IMR-90 (cell line): Measurements from ENCODE around the gene ITGA3. TPM values are rescaled to one million over a fixed set of nuclear protein-coding genes. Genes with fewer than 3 reads are reported as not detected.

Source experiments
- ATAC-seq: fragments of 200-7000 bp; cut with Tn5 transposase; 2 replicates; pipeline ENCODE4 v1.9.1; 2020; ENCODE audit warnings: low read depth, mild to moderate bottlenecking, moderate library complexity
- BruUV-seq: library from RNA; stranded (reverse); fragments of 400-500 nt; replicated peaks from 2 replicates; lab custom pipeline; 2021; lab: Mats Ljungman, UMichigan
- CTCF ChIA-PET: fragments of 300-600 bp; formaldehyde crosslinking; extraction: SDS; loops from one replicate; lab custom pipeline; 2021; ENCODE audit warnings: antibody characterized with exemption; lab: Yijun Ruan, JAX
- POLR2A ChIA-PET: fragments of 300-600 bp; sonication (Branson Sonifier 250); formaldehyde crosslinking; loops from one replicate; lab custom pipeline; 2022; ENCODE audit warnings: antibody characterized with exemption; ENCODE audit not compliant: unreplicated experiment; lab: Charles Lee
- DNase-seq: peaks from one replicate; pipeline ENCODE4 v3.0.0; 2013
- H2AFZ ChIP-seq: replicated peaks from 2 replicates; pipeline ENCODE3; 2013; ENCODE audit warnings: low read length, mild to moderate bottlenecking; ENCODE audit not compliant: poor library complexity
- H2AK5ac ChIP-seq: 2 replicates; pipeline ENCODE4 v1.6.1; 2013; ENCODE audit warnings: low read depth, low read length, inconsistent platforms
- H2AK9ac ChIP-seq: replicated peaks from 2 replicates; pipeline ENCODE3; 2013; ENCODE audit warnings: mild to moderate bottlenecking, low read depth, low read length, moderate library complexity; ENCODE audit not compliant: poor library complexity
- H2BK120ac ChIP-seq: 2 replicates; pipeline ENCODE4 v1.6.1; 2013; ENCODE audit warnings: low read depth, low read length, inconsistent platforms
- H2BK15ac ChIP-seq: 3 replicates; pipeline ENCODE4 v1.6.1; 2013; ENCODE audit warnings: low read depth, low read length, inconsistent platforms
- H2BK20ac ChIP-seq: 2 replicates; pipeline ENCODE4 v1.6.1; 2013; ENCODE audit warnings: low read depth, mild to moderate bottlenecking, inconsistent platforms, low read length, moderate library complexity
- H2BK5ac ChIP-seq: 2 replicates; pipeline ENCODE4 v1.6.1; 2013; ENCODE audit warnings: mild to moderate bottlenecking, low read depth, low read length, inconsistent platforms; ENCODE audit not compliant: poor library complexity, severe bottlenecking
- H3K14ac ChIP-seq: replicated peaks from 2 replicates; pipeline ENCODE4 v1.6.1; 2013; ENCODE audit warnings: low read depth, low read length, inconsistent platforms
- H3K18ac ChIP-seq: 2 replicates; pipeline ENCODE4 v1.6.1; 2013; ENCODE audit warnings: low read depth, low read length, control low read depth
- H3K23ac ChIP-seq: 2 replicates; pipeline ENCODE4 v1.6.1; 2013; ENCODE audit warnings: low read depth, low read length, inconsistent platforms
- H3K27ac ChIP-seq: 2 replicates; pipeline ENCODE4 v1.5.1; 2013; ENCODE audit warnings: mild to moderate bottlenecking, control low read depth, low read length; ENCODE audit not compliant: insufficient read depth
- H3K27me3 ChIP-seq: 2 replicates; pipeline ENCODE4 v1.6.1; 2013; ENCODE audit warnings: low read length; ENCODE audit not compliant: control insufficient read depth, insufficient read depth
- H3K36me3 ChIP-seq: 2 replicates; pipeline ENCODE4 v1.6.1; 2013; ENCODE audit warnings: low read length, mixed read lengths; ENCODE audit not compliant: control insufficient read depth, insufficient read depth
- H3K4ac ChIP-seq: 2 replicates; pipeline ENCODE4 v1.6.1; 2013; ENCODE audit warnings: low read depth, low read length, inconsistent platforms
- H3K4me1 ChIP-seq: 2 replicates; pipeline ENCODE4 v1.6.1; 2013; ENCODE audit warnings: low read length, mixed read lengths; ENCODE audit not compliant: control insufficient read depth, insufficient read depth
- H3K4me2 ChIP-seq: 2 replicates; pipeline ENCODE4 v1.6.1; 2013; ENCODE audit warnings: low read depth, mild to moderate bottlenecking, control low read depth, low read length, moderate library complexity
- H3K4me3 ChIP-seq: 2 replicates; pipeline ENCODE4 v1.5.1; 2013; ENCODE audit warnings: low read depth, mild to moderate bottlenecking, control low read depth, low read length, moderate library complexity; ENCODE audit not compliant: insufficient read depth
- H3K56ac ChIP-seq: 2 replicates; pipeline ENCODE4 v1.6.1; 2013; ENCODE audit warnings: low read length, inconsistent platforms; ENCODE audit not compliant: insufficient read depth; ENCODE audit errors: extremely low read depth
- H3K79me1 ChIP-seq, 2 experiments: 2 replicates each; pipeline ENCODE4 v1.6.1; 2013; ENCODE audit warnings: low read length in 2 of 2, inconsistent platforms in 1 of 2, low read depth in 1 of 2
- H3K9ac ChIP-seq: 2 replicates; pipeline ENCODE4 v1.6.1; 2013; ENCODE audit warnings: low read depth, low read length, control low read depth
- H3K9me1 ChIP-seq: 2 replicates; pipeline ENCODE4 v1.6.1; 2013; ENCODE audit warnings: low read length, inconsistent platforms; ENCODE audit not compliant: insufficient read depth
- H3K9me3 ChIP-seq: 2 replicates; pipeline ENCODE4 v1.6.1; 2013; ENCODE audit warnings: low read length; ENCODE audit not compliant: control insufficient read depth, insufficient read depth
- H4K20me1 ChIP-seq: 2 replicates; pipeline ENCODE4 v1.6.1; 2013; ENCODE audit warnings: low read length, inconsistent platforms; ENCODE audit not compliant: insufficient read depth
- H4K5ac ChIP-seq: 2 replicates; pipeline ENCODE4 v1.6.1; 2013; ENCODE audit warnings: mild to moderate bottlenecking, low read depth, low read length, control low read depth
- H4K8ac ChIP-seq, 2 experiments: 2 replicates each; pipeline ENCODE4 v1.6.1; 2013; ENCODE audit warnings: low read depth in 2 of 2, low read length in 2 of 2, control low read depth in 1 of 2, inconsistent platforms in 1 of 2
- H4K91ac ChIP-seq: 2 replicates; pipeline ENCODE4 v1.6.1; 2013; ENCODE audit warnings: low read depth, low read length, inconsistent platforms; ENCODE audit not compliant: insufficient read depth
- BHLHE40 ChIP-seq: fragments of 150-350 bp; IDR thresholded peaks from 2 replicates; pipeline ENCODE4 v1.6.1; 2016; ENCODE audit warnings: mild to moderate bottlenecking, low read depth, low read length
- CEBPB ChIP-seq: IDR thresholded peaks from 2 replicates; pipeline ENCODE4 v1.6.1; 2012; ENCODE audit warnings: low read depth, low read length, improper control_type of control experiment
- CHD1 ChIP-seq: IDR thresholded peaks from 2 replicates; pipeline ENCODE4 v1.6.1; 2012; ENCODE audit warnings: low read depth, low read length, improper control_type of control experiment
- CTCF ChIP-seq: conservative IDR thresholded peaks from 2 replicates; pipeline ENCODE4 v1.5.1; 2012; ENCODE audit warnings: mild to moderate bottlenecking, low read depth, low read length, improper control_type of control experiment
- FOS ChIP-seq: fragments of 150-350 bp; IDR thresholded peaks from 2 replicates; pipeline ENCODE4 v1.6.1; 2016; ENCODE audit warnings: low read depth, low read length
- MAFK ChIP-seq: IDR thresholded peaks from 2 replicates; pipeline ENCODE4 v1.6.1; 2012; ENCODE audit warnings: low read depth, low read length, improper control_type of control experiment
- MAZ ChIP-seq: IDR thresholded peaks from 2 replicates; pipeline ENCODE4 v1.6.1; 2012; ENCODE audit warnings: low read depth, mild to moderate bottlenecking, low read length, improper control_type of control experiment, moderate library complexity, borderline replicate concordance
- MXI1 ChIP-seq: IDR thresholded peaks from 2 replicates; pipeline ENCODE4 v1.6.1; 2012; ENCODE audit warnings: low read depth, mild to moderate bottlenecking, low read length, moderate library complexity, borderline replicate concordance
- NFE2L2 ChIP-seq: fragments of 150-350 bp; IDR thresholded peaks from 2 replicates; pipeline ENCODE4 v1.6.1; 2016; ENCODE audit warnings: low read depth, mild to moderate bottlenecking, low read length
- POLR2A ChIP-seq: IDR thresholded peaks from 2 replicates; pipeline ENCODE4 v1.6.1; 2012; ENCODE audit warnings: mild to moderate bottlenecking, low read depth, low read length
- RAD21 ChIP-seq: IDR thresholded peaks from 2 replicates; pipeline ENCODE4 v1.6.1; 2012; ENCODE audit warnings: low read length, improper control_type of control experiment
- RCOR1 ChIP-seq: IDR thresholded peaks from 2 replicates; pipeline ENCODE4 v1.6.1; 2012; ENCODE audit warnings: mild to moderate bottlenecking, low read length, improper control_type of control experiment; ENCODE audit not compliant: insufficient replicate concordance
- RFX5 ChIP-seq: IDR thresholded peaks from 2 replicates; pipeline ENCODE4 v1.8.0; 2012; ENCODE audit warnings: low read depth, mild to moderate bottlenecking, low read length, moderate library complexity
- SMC3 ChIP-seq: fragments of 150-350 bp; IDR thresholded peaks from 2 replicates; pipeline ENCODE4 v1.6.1; 2016; ENCODE audit warnings: low read depth, mild to moderate bottlenecking, antibody characterized with exemption, low read length, moderate library complexity
- WGBS, 2 experiments: methylation state at CpG; one replicate each; pipeline versions ENCODE4 v1.1.5 to v1.1.7; 2013; ENCODE audit warnings: missing lambda C conversion rate in 2 of 2; ENCODE audit not compliant: insufficient read length in 1 of 2; ENCODE audit errors: extremely low coverage in 2 of 2; 5-methylcytosine and 5-hydroxymethylcytosine counted together
- dilution Hi-C: fragments of 300-500 bp; cut with HindIII; formaldehyde crosslinking; loops from one replicate; pipeline ENCODE4 v1.14.3; 2018; ENCODE audit warnings: low sequenced_read_pairs; ENCODE audit not compliant: unreplicated experiment
- in situ Hi-C: fragments of 300-500 bp; cut with MboI; formaldehyde crosslinking; loops from 3 replicates; pipeline ENCODE4 v1.14.3; 2019; ENCODE audit warnings: low sequenced_read_pairs, inconsistent platforms, mixed read lengths
- intact Hi-C: fragments of 100-400 bp; cut with micrococcal nuclease; formaldehyde crosslinking; loops from 2 replicates; pipeline ENCODE4 v1.10.0; 2022
- polyA plus RNA-seq, 3 experiments: library from polyadenylated mRNA; depleted of rRNA; stranded (reverse); fragments of >200 nt; gene quantifications; 2 replicates each; pipeline ENCODE4 v1.2.3, GENCODE V29; 2012; ENCODE audit warnings: low replicate concordance in 1 of 3
- total RNA-seq: library from RNA; depleted of rRNA; stranded (reverse); fragments of >200 nt; gene quantifications from 2 replicates; pipeline ENCODE4 v1.2.3, GENCODE V29; 2012
- TF ChIP-seq, protein P1 (sequence below): fragments of 150-350 bp; IDR thresholded peaks from 2 replicates; pipeline ENCODE4 v1.6.1; 2017; ENCODE audit warnings: mild to moderate bottlenecking, antibody characterized with exemption, low read length, low read depth

The ITGA3 gene
- total and polyA plus RNA-seq, 2 of the 4 experiments (the other 2 are of a cell fraction), result 78.0 to 202 TPM

GRCh38 chr17:50130559-50131305 is 74.8 kb downstream of the ITGA3 start:
- WGBS, 2 experiments, result 42% methylated on average over 4 of the region's 19 CpGs; no CpG with 5 or more reads in 1 of the 2 experiments
- dilution Hi-C loops, result no loop called here
- POLR2A ChIA-PET, result interaction anchor here (0.6 kb wide), 1 partner anchor 327 kb away, joined by 3 read pairs; no protein-coding TSS in a partner anchor
- Histone ChIP-seq H3K4me3 (peak overlapping the region; percentile 59; the same call in 1 of the 2 replicates), H3K9me3 (no peaks in the 10 kb centered on the region), H3K4ac (no peak overlapping the region; the same call in 1 of the 2 replicates), H2BK5ac (no peak overlapping the region), H3K27me3 (no peaks in the 10 kb centered on the region), H3K4me1 (peaks cover 20% of the 10 kb centered on the region), H4K8ac (peak overlapping the region in 1 of 2 experiments; percentile 22; a peak in 1 of 4 replicates), H3K79me1 (peaks cover 3 to 40% of the 10 kb centered on the region in 2 experiments; a peak in 3 of 4 replicates), H2BK20ac (no peak overlapping the region), H2BK15ac (no peak overlapping the region), H3K36me3 (peaks cover 15% of the 10 kb centered on the region; the same call in 1 of the 2 replicates), H3K56ac (no peak overlapping the region), H2BK120ac (no peak overlapping the region), H3K14ac (0 out of 2 replicates have a peak overlapping the region, but pooled peaks have one; percentile 53), H2AK9ac (peak overlapping the region; percentile 5), H4K20me1 (peaks cover 19% of the 10 kb centered on the region), H3K27ac (no peak overlapping the region; the same call in 1 of the 2 replicates), H4K91ac (peak overlapping the region; percentile 41; the same call in 1 of the 2 replicates), H3K4me2 (no peak overlapping the region; the same call in 1 of the 2 replicates), H2AFZ (peak overlapping the region; percentile 89), H3K9ac (no peak overlapping the region), H3K9me1 (peaks cover 12% of the 10 kb centered on the region), H4K5ac (no peak overlapping the region), H3K23ac (peak overlapping the region; percentile 67; the same call in 1 of the 2 replicates), H3K18ac (no peak overlapping the region), H2AK5ac (peak overlapping the region; percentile 76)
- ATAC-seq (no peak), DNase-seq (no peak)
- in situ Hi-C loops, result no loop called here
- intact Hi-C loops, result no loop called here
- BruUV-seq, result no TSS peak
- CTCF ChIA-PET, result interaction anchor here (0.9 kb wide), 1 partner anchor 9 kb away, joined by 3 read pairs; no protein-coding TSS in a partner anchor
- TF ChIP-seq RAD21, result no peak
- TF ChIP-seq CTCF, result no peak
- TF ChIP-seq CEBPB, result no peak
- TF ChIP-seq POLR2A, result no peak
- no peak for TF ChIP-seq NFE2L2
- TF ChIP-seq FOS, result no peak
- no peak for TF ChIP-seq BHLHE40
- TF ChIP-seq RCOR1, result no peak
- no peak for TF ChIP-seq MAFK
- TF ChIP-seq RFX5, result no peak
- TF ChIP-seq CHD1, result no peak
- TF ChIP-seq MAZ, result no peak
- TF ChIP-seq SMC3, result no peak
- TF ChIP-seq, protein P1, sequence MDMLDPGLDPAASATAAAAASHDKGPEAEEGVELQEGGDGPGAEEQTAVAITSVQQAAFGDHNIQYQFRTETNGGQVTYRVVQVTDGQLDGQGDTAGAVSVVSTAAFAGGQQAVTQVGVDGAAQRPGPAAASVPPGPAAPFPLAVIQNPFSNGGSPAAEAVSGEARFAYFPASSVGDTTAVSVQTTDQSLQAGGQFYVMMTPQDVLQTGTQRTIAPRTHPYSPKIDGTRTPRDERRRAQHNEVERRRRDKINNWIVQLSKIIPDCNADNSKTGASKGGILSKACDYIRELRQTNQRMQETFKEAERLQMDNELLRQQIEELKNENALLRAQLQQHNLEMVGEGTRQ, result no peak
- TF ChIP-seq MXI1, result no peak
